Suprapubic skin (tissue), 4 donors: ENCODE data around the gene TRIM7. TPM values are rescaled to one million over a fixed set of nuclear protein-coding genes. Genes with fewer than 3 reads are reported as not detected.
"Not testable (repeated sequence)": the region's sequence is repeated elsewhere in the genome, so short reads cannot be mapped to it uniquely, and the experiment has no call there.

Source experiments
- DNase-seq, 2 donors: peaks; one replicate each; pipeline ENCODE4 v3.0.0-alpha.2; 2019; ENCODE audit warnings: low spot score in 2 of 2
- H3K27ac ChIP-seq: fragments of 200-600 bp; sonication (generic); one replicate; pipeline ENCODE4 v1.5.1; 2019
- H3K27me3 ChIP-seq: fragments of 200-600 bp; sonication (generic); one replicate; pipeline ENCODE4 v1.5.1; 2019
- H3K36me3 ChIP-seq: fragments of 200-600 bp; sonication (generic); one replicate; pipeline ENCODE4 v1.5.1; 2019
- H3K4me1 ChIP-seq: fragments of 200-600 bp; sonication (generic); one replicate; pipeline ENCODE4 v1.5.1; 2019
- H3K4me3 ChIP-seq: fragments of 200-600 bp; sonication (generic); one replicate; pipeline ENCODE4 v1.5.1; 2019; ENCODE audit warnings: mild to moderate bottlenecking
- H3K9me3 ChIP-seq: fragments of 200-600 bp; sonication (generic); one replicate; pipeline ENCODE4 v1.5.1; 2019
- EP300 ChIP-seq: sonication (generic); formaldehyde crosslinking; IDR thresholded peaks from one replicate; pipeline ENCODE4 v1.6.1; 2017; ENCODE audit warnings: antibody characterized with exemption
- POLR2A ChIP-seq, 2 donors: fragments of 450-650 bp; IDR thresholded peaks; one replicate each; pipeline ENCODE4 v1.6.1; 2017; ENCODE audit warnings: antibody characterized with exemption in 2 of 2, mild to moderate bottlenecking in 2 of 2, moderate library complexity in 2 of 2
- POLR2AphosphoS5 ChIP-seq, 3 donors: sonication (generic); formaldehyde crosslinking; IDR thresholded peaks; one replicate each; pipeline ENCODE4 v1.6.1; 2017; ENCODE audit warnings: antibody characterized with exemption in 3 of 3
- WGBS: methylation state at CpG from one replicate; pipeline ENCODE4 v1.1.5; 2018; 5-methylcytosine and 5-hydroxymethylcytosine counted together
- total RNA-seq, 4 donors: library from RNA; depleted of rRNA; stranded (reverse); fragments of >200 nt; gene quantifications; one replicate each; pipeline ENCODE4 v1.1.0, GENCODE V29; 2016
- TF ChIP-seq, protein P1 (sequence below), 2 donors: fragments of 200-600 bp in 1 of 2; fragments of 450-650 bp in 1 of 2; sonication (generic) in 1 of 2; IDR thresholded peaks; one replicate each; pipeline ENCODE4 v1.5.1; 2016 to 2019; ENCODE audit warnings: antibody characterized with exemption in 2 of 2, mild to moderate bottlenecking in 1 of 2, moderate library complexity in 1 of 2

The TRIM7 gene
- total RNA-seq, 4 donors from 2014 or later, result 52.0 to 79.0 (median 69.4) TPM

DNA sequence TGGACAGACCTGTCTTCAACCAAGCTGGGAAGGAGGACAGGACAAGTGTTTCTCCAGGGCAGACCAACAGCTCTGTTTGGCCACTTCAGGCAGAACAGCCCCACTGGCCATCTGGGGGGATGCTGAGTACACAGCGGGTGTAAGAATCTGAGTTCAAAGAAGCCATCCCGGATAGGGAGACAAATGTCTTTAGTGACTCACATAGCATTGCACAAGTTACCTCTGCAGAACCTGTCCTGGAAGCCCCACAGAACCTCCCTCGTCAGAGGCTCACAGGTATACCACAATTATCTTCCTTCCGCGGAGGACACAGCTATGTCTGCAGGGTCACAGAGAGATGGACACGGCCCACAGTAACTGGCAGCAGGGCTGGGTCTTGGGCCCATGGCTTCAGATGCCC, 55.6 kb downstream of the TRIM7 start:
- DNase-seq, result no peak
- H3K36me3 ChIP-seq, result no peaks in the 10 kb centered on the region
- TF ChIP-seq POLR2AphosphoS5 (IDR thresholded peaks at IDR 0.05) (no peak), EP300 (no peak), POLR2A (IDR thresholded peaks at IDR 0.05) (no peak)
- TF ChIP-seq, protein P1, sequence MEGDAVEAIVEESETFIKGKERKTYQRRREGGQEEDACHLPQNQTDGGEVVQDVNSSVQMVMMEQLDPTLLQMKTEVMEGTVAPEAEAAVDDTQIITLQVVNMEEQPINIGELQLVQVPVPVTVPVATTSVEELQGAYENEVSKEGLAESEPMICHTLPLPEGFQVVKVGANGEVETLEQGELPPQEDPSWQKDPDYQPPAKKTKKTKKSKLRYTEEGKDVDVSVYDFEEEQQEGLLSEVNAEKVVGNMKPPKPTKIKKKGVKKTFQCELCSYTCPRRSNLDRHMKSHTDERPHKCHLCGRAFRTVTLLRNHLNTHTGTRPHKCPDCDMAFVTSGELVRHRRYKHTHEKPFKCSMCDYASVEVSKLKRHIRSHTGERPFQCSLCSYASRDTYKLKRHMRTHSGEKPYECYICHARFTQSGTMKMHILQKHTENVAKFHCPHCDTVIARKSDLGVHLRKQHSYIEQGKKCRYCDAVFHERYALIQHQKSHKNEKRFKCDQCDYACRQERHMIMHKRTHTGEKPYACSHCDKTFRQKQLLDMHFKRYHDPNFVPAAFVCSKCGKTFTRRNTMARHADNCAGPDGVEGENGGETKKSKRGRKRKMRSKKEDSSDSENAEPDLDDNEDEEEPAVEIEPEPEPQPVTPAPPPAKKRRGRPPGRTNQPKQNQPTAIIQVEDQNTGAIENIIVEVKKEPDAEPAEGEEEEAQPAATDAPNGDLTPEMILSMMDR (IDR thresholded peaks at IDR 0.05), result no peak
- peaks cover 15% of the 10 kb centered on the region for H3K4me1 ChIP-seq
- peaks cover 45% of the 10 kb centered on the region for H3K27me3 ChIP-seq
- WGBS, result 66% methylated on average over 6 of the region's 6 CpGs
- no peak overlapping the region for H3K4me3 ChIP-seq
- no peaks in the 10 kb centered on the region for H3K9me3 ChIP-seq
- peak overlapping the region; percentile 47 for H3K27ac ChIP-seq

DNA sequence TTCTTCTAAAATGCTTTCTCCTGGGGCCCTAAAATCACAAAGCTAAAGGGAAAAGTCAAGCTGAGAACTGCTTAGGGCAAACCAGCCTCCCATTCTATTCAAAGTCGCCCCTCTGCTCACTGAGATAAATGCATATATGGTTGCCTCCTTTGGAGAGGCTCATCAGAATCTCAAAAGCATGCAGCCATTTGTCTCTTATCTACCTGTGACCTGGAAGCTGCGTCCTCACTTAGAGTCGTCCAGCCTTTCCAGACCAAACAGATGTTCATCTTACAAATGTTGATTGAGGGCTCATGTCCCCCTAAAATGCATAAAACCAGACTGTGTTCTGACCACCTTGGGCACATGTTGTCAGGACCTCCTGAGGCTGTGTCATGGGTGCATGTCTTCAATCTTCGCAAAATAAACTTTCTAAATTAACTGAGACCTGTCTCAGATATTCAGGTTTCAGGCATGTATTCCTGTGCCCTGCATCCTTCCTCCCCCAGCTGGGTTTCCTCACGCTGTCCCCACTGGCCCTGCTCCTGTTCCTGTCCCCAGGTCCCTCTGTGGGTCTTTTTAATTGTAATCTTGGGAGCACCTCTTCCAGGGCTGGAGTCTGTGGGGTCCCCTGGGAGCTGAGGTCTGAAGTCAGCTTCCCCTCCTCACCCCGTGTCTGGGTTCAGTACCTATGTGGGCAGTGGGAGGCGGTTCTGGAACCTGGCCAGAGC, 57.9 kb downstream of the TRIM7 start, which contains the start of gene OR2V2:
TSS of gene OR2V2 (plus strand) at position 660 of the 710 bp plus-strand sequence. CDS start 7,357 bp downstream, outside the sequence.
- 63% methylated on average over 6 of the region's 7 CpGs for WGBS

DNA sequence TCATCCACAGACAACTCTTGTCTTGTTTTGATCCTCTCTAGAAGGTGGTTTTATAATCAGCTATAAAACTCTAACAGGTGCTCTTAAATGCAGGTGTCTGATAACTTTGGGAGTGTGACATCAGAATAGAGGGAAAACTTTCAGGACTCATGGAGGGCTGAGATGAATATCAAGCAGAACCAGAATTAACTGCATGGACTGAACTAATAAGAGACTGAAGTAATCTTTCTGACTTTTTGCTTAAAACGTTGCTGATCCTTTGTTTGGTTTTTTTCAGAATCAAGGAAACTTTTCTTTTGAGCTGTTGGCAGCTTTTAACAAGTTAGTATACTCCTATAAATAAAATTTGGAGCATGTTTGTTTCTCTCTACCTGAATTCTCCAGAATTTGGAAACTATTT, 59.9 kb downstream of the TRIM7 start:
- H3K9me3 ChIP-seq, result no peaks in the 10 kb centered on the region
- no peak overlapping the region for H3K27ac ChIP-seq
- peaks cover 51% of the 10 kb centered on the region for H3K27me3 ChIP-seq
- no peak for DNase-seq
- 45% methylated on average over 1 of the region's 1 CpG for WGBS
- H3K4me1 ChIP-seq, result peaks cover 10% of the 10 kb centered on the region
- H3K4me3 ChIP-seq, result no peak overlapping the region
- H3K36me3 ChIP-seq, result no peaks in the 10 kb centered on the region
- TF ChIP-seq, protein P1 (IDR thresholded peaks at IDR 0.05), result no peak
- TF ChIP-seq POLR2A (IDR thresholded peaks at IDR 0.05) (no peak), EP300 (no peak), POLR2AphosphoS5 (IDR thresholded peaks at IDR 0.05) (no peak)

More for the DNA sequence above, 57.9 kb downstream of the TRIM7 start, which contains the start of gene OR2V2:
- H3K36me3 ChIP-seq, H3K4me3 ChIP-seq, H3K9me3 ChIP-seq, DNase-seq, H3K27ac ChIP-seq: not testable (repeated sequence)
- peaks cover 15% of the 10 kb centered on the region for H3K4me1 ChIP-seq
- peaks cover 57% of the 10 kb centered on the region for H3K27me3 ChIP-seq

Other genes starting within 250 kb of the TRIM7 start
- gene BTNL3, start 216.3 kb downstream of the TRIM7 start, total RNA-seq, result not detected
- gene BTNL9, start 164.9 kb downstream of the TRIM7 start, total RNA-seq, result 10 to 100 TPM; 13.4 to 98.3 (median 27.7) TPM
- not detected for gene OR2V1, start 74.0 kb downstream of the TRIM7 start, total RNA-seq
- gene OR2V2, start 57.6 kb downstream of the TRIM7 start, total RNA-seq, result not detected
- 10 to 100 TPM; 13.3 to 23.3 (median 16.2) TPM for gene TRIM41, start 18.1 kb upstream of the TRIM7 start, total RNA-seq
- gene RACK1, start 38.7 kb upstream of the TRIM7 start, total RNA-seq, result 1,000 to 10,000 TPM; 2,440 to 4,496 (median 3,996) TPM
- gene TRIM52, start 55.9 kb upstream of the TRIM7 start, total RNA-seq, result 10 to 100 TPM in 2 of 4 donors, 1 to 10 TPM in 2; 6.7 to 15.4 (median 10.1) TPM
- gene OR4F3, start 162.1 kb upstream of the TRIM7 start, total RNA-seq, result not detected